Astrocyte (in vitro differentiated cells and primary cell): ENCODE data around the gene PPP4R4. TPM values are rescaled to one million over a fixed set of nuclear protein-coding genes. Genes with fewer than 3 reads are reported as not detected.

Experiments
- DNase-seq: peaks from one replicate; pipeline ENCODE4 v3.0.0-alpha.2; 2010; ENCODE audit warnings: low read depth
- FAIRE-seq: peaks from 2 replicates; lab custom pipeline; 2011; peaks lifted over from hg19 to GRCh38; lab: Jason Lieb, UNC
- H2AFZ ChIP-seq: 2 replicates; pipeline ENCODE4 v1.6.0; 2012; ENCODE audit warnings: low read depth, low read length, inconsistent platforms
- H3K27ac ChIP-seq: 2 replicates; pipeline ENCODE4 v1.5.1; 2011; ENCODE audit warnings: low read depth, low read length, inconsistent platforms
- H3K27me3 ChIP-seq: 2 replicates; pipeline ENCODE4 v1.6.0; 2011; ENCODE audit warnings: low read length, inconsistent platforms; ENCODE audit not compliant: insufficient read depth
- H3K36me3 ChIP-seq: 2 replicates; pipeline ENCODE4 v1.5.1; 2011; ENCODE audit warnings: low read length, inconsistent platforms; ENCODE audit not compliant: insufficient read depth
- H3K4me1 ChIP-seq: 2 replicates; pipeline ENCODE4 v1.5.1; 2011; ENCODE audit warnings: low read length, inconsistent platforms; ENCODE audit not compliant: insufficient read depth
- H3K4me2 ChIP-seq: 2 replicates; pipeline ENCODE4 v1.6.0; 2012; ENCODE audit warnings: low read length, inconsistent platforms
- H3K4me3 ChIP-seq: 2 replicates; pipeline ENCODE4 v1.5.1; 2011; ENCODE audit warnings: low read depth, mild to moderate bottlenecking, low read length, inconsistent platforms; ENCODE audit not compliant: insufficient read depth
- H3K79me2 ChIP-seq: 2 replicates; pipeline ENCODE4 v1.6.0; 2012; ENCODE audit warnings: mild to moderate bottlenecking, low read length, inconsistent platforms; ENCODE audit not compliant: insufficient read depth
- H3K9ac ChIP-seq: 2 replicates; pipeline ENCODE4 v1.6.0; 2012; ENCODE audit warnings: mild to moderate bottlenecking, low read length, inconsistent platforms
- H3K9me3 ChIP-seq: 2 replicates; pipeline ENCODE4 v1.5.1; 2012; ENCODE audit warnings: low read depth, mild to moderate bottlenecking, low read length, inconsistent platforms; ENCODE audit not compliant: insufficient read depth
- H4K20me1 ChIP-seq: 2 replicates; pipeline ENCODE4 v1.6.0; 2012; ENCODE audit warnings: low read length, inconsistent platforms; ENCODE audit not compliant: insufficient read depth
- H3K27ac Mint-ChIP-seq: one replicate; pipeline ENCODE4 v1.8.0; 2021; ENCODE audit warnings: mild to moderate bottlenecking, mixed read lengths; ENCODE audit not compliant: unreplicated experiment
- H3K27me3 Mint-ChIP-seq: one replicate; pipeline ENCODE4 v1.8.0; 2021; ENCODE audit warnings: low read depth, mixed read lengths; ENCODE audit not compliant: unreplicated experiment
- H3K36me3 Mint-ChIP-seq: one replicate; pipeline ENCODE4 v1.8.0; 2021; ENCODE audit warnings: low read depth, mixed read lengths; ENCODE audit not compliant: unreplicated experiment
- H3K4me1 Mint-ChIP-seq: one replicate; pipeline ENCODE4 v1.8.0; 2021; ENCODE audit warnings: low read depth, mixed read lengths; ENCODE audit not compliant: unreplicated experiment
- H3K4me3 Mint-ChIP-seq: one replicate; pipeline ENCODE4 v1.8.0; 2021; ENCODE audit warnings: mild to moderate bottlenecking, moderate library complexity, mixed read lengths; ENCODE audit not compliant: unreplicated experiment
- H3K9me3 Mint-ChIP-seq: one replicate; pipeline ENCODE4 v1.8.0; 2021; ENCODE audit warnings: mild to moderate bottlenecking, mixed read lengths; ENCODE audit not compliant: unreplicated experiment
- CTCF ChIP-seq: IDR thresholded peaks from 2 replicates; pipeline ENCODE4 v1.5.1; 2011; ENCODE audit warnings: low read depth, mild to moderate bottlenecking, inconsistent platforms, low read length, moderate library complexity; ENCODE audit not compliant: insufficient read depth
- EZH2 ChIP-seq: IDR thresholded peaks from 2 replicates; pipeline ENCODE4 v1.6.1; 2012; ENCODE audit warnings: mild to moderate bottlenecking, low read length, inconsistent platforms; ENCODE audit not compliant: insufficient read depth
- total RNA-seq: library from RNA; stranded (reverse); gene quantifications from 2 replicates; pipeline ENCODE4 v1.2.1, GENCODE V29; 2021

Gene PPP4R4
- total RNA-seq, 1 donor from 2014 or later: 6.0 TPM

GRCh38 chr14:94158239-94158883 is 15.8 kb upstream of the PPP4R4 start:
- Histone ChIP-seq H3K27me3 (peaks cover 10% of the 10 kb centered on the region), H3K4me2 (no peak overlapping the region), H3K79me2 (no peaks in the 10 kb centered on the region), H3K4me1 (no peaks in the 10 kb centered on the region), H2AFZ (no peak overlapping the region), H3K9me3 (no peaks in the 10 kb centered on the region), H3K27ac (no peak overlapping the region), H3K9ac (no peak overlapping the region), H4K20me1 (no peaks in the 10 kb centered on the region), H3K36me3 (no peaks in the 10 kb centered on the region), H3K4me3 (no peak overlapping the region)
- Mint-ChIP-seq H3K27ac (no peak overlapping the region), H3K36me3 (peaks cover 2% of the 10 kb centered on the region), H3K9me3 (peaks cover 9% of the 10 kb centered on the region), H3K4me1 (peaks cover 2% of the 10 kb centered on the region), H3K27me3 (peaks cover 16% of the 10 kb centered on the region), H3K4me3 (no peak overlapping the region)
- TF ChIP-seq CTCF (no peak), EZH2 (no peak)
- no peak for DNase-seq
- FAIRE-seq: no peak

- H3K79me2 ChIP-seq: no peaks in the 10 kb centered on the region
- no peak for DNase-seq
- no peaks in the 10 kb centered on the region for H4K20me1 ChIP-seq
- H3K4me1 ChIP-seq: peaks cover 2% of the 10 kb centered on the region
- no peak overlapping the region for H3K27ac Mint-ChIP-seq
- H3K4me3 Mint-ChIP-seq: no peak overlapping the region
- no peaks in the 10 kb centered on the region for H3K36me3 ChIP-seq
- peaks cover 3% of the 10 kb centered on the region for H3K9me3 Mint-ChIP-seq
- H2AFZ ChIP-seq: no peak overlapping the region
- H3K4me3 ChIP-seq: no peak overlapping the region
- H3K9ac ChIP-seq: no peak overlapping the region
- no peaks in the 10 kb centered on the region for H3K9me3 ChIP-seq
- H3K27me3 ChIP-seq: peaks cover 26% of the 10 kb centered on the region
- H3K4me2 ChIP-seq: no peak overlapping the region
- FAIRE-seq: no peak
- H3K4me1 Mint-ChIP-seq: peaks cover 6% of the 10 kb centered on the region
- no peak overlapping the region for H3K27ac ChIP-seq
- no peak for TF ChIP-seq EZH2
- TF ChIP-seq CTCF: no peak
- peaks cover 26% of the 10 kb centered on the region for H3K27me3 Mint-ChIP-seq
- peaks cover 2% of the 10 kb centered on the region for H3K36me3 Mint-ChIP-seq
Observed at GRCh38 chr14:94161058-94161457, 13.1 kb upstream of the PPP4R4 start.

GRCh38 chr14:94161981-94162380 is 12.1 kb upstream of the PPP4R4 start:
- H3K27ac Mint-ChIP-seq: no peak overlapping the region
- no peaks in the 10 kb centered on the region for H4K20me1 ChIP-seq
- no peak for FAIRE-seq
- H3K9me3 ChIP-seq: no peaks in the 10 kb centered on the region
- no peak overlapping the region for H2AFZ ChIP-seq
- no peak overlapping the region for H3K4me2 ChIP-seq
- no peak overlapping the region for H3K4me3 Mint-ChIP-seq
- H3K9ac ChIP-seq: no peak overlapping the region
- no peak overlapping the region for H3K4me3 ChIP-seq
- peaks cover 24% of the 10 kb centered on the region for H3K27me3 Mint-ChIP-seq
- H3K36me3 Mint-ChIP-seq: peaks cover 2% of the 10 kb centered on the region
- peaks cover 2% of the 10 kb centered on the region for H3K4me1 ChIP-seq
- DNase-seq: no peak
- H3K4me1 Mint-ChIP-seq: peaks cover 6% of the 10 kb centered on the region
- no peak for TF ChIP-seq EZH2
- TF ChIP-seq CTCF: no peak
- no peaks in the 10 kb centered on the region for H3K79me2 ChIP-seq
- no peak overlapping the region for H3K27ac ChIP-seq
- H3K36me3 ChIP-seq: no peaks in the 10 kb centered on the region
- peaks cover 26% of the 10 kb centered on the region for H3K27me3 ChIP-seq
- H3K9me3 Mint-ChIP-seq: peaks cover 2% of the 10 kb centered on the region
